ENCODE measurements around the gene KATNAL2.
A peak's percentile ranks its signal among the peaks of the same experiment; 100 is the strongest.

Gene KATNAL2

DNA sequence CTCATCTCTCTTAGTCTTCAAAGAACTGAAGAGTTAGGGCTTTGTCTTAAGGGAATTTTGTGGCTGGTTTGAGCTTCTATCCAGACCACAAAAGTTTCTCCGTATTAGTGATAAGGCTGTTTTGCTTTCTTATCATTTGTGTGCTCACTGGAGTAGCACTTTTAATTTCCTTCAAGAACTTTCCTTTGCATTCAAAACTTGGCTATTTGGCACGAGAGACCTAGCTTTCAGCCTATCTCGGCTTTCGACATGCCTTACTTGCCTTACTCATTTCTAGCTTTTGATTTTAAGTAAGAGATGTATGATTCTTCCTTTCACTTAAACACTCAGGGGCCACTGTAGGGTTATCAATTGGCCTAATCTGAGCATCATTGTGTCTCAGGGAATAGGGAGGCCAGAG lies 203.0 kb downstream of the KATNAL2 start:
- no peak for DNase-seq

DNA sequence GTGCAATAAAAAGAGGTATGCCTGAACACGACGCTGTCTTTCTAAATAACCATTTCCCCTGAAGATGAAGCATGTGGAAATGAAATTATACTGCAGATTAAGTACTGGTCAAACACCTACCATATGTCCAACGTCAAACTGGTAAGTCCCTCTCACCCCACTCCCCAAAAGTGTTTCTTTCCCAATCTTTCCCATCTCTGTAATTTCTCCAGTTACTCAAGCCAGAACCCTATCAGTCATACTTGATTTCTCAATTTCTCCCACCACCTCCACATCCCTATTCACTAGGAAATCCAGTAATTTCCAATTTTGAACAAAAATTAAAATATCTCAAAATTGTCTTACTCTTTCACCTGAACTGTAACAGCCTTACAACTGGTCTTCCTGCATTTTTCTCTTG lies 203.7 kb downstream of the KATNAL2 start:
- no peak for DNase-seq

DNA sequence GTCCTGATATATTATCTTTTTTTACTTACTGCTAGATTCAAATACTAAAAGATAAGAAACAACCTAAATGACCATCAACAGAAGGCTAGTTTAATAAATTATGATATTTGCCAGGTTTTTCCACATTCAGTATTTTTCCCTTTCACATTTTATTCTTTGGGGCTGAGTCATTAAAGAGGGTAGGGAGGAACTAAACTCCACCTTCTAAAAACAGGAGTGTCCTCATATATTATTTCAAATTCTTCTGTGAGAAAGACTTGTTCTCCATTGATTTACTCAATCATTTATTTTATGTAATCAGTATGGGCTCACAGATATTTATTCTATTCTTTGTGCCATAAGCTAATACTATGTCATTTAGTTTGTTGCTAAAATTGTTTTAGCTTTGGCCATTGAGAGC lies 223.9 kb downstream of the KATNAL2 start:
- no peak for DNase-seq

GRCh38 chr18:47143153-47143552 lies 225.8 kb downstream of the KATNAL2 start:
- no peak for DNase-seq

- no peak for DNase-seq
These were observed 226.6 kb downstream of the KATNAL2 start for GRCh38 chr18:47143899-47144485.

DNA sequence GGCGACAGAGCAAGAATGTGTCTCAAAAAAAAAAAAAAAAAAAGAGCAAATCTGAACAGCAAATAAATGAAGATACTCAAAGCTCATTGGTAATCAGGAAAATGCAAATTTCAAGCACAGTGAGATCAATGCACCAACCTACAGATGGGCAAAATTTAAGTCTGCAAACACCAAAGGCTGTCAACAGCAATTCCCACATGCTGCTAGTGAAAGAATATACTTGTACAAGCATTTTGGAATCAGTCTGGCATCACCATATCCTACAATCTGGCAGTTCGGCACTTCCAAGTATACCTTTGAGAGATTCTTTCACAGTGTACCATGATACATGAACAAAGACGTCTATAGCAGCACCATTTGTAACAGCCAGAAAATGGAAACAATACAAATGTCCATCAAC lies 228.8 kb downstream of the KATNAL2 start:
- no peak for DNase-seq

DNA sequence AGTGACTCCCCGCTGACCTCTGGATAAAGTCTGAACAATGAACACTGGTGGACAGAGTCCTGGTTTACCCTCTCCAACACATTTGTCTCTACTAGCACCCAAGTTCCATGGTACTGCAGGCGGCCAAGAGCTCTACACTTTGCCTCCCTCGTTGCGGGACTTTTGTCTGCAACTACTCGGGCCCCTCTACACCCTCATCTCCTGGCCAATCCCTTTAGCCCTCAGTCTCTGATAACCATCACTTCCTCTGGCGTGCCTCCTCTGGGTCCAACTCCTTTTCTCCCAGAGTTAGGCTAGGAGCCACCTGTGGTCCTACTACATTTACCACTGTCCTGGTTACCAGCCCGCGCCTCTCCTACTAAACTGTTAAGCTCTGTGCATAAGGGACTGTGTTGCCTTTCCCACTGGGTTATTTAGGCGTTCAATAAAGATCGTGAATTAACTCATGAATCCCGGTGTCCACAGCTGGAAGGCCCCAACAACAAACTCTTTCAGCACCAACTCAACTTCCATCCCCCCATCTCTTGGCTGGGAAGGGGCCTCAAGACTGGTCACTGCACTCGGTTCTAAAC lies 232.1 kb downstream of the KATNAL2 start:
- no peak for DNase-seq

- DNase-seq = peak; percentile 56
These were observed 232.8 kb downstream of the KATNAL2 start, which contains the start of gene HDHD2 for GRCh38 chr18:47150029-47150823. TSS of gene HDHD2 (minus strand) at chr18:47150500. CDS start at chr18:47136439, 14,061 bp downstream.

DNA sequence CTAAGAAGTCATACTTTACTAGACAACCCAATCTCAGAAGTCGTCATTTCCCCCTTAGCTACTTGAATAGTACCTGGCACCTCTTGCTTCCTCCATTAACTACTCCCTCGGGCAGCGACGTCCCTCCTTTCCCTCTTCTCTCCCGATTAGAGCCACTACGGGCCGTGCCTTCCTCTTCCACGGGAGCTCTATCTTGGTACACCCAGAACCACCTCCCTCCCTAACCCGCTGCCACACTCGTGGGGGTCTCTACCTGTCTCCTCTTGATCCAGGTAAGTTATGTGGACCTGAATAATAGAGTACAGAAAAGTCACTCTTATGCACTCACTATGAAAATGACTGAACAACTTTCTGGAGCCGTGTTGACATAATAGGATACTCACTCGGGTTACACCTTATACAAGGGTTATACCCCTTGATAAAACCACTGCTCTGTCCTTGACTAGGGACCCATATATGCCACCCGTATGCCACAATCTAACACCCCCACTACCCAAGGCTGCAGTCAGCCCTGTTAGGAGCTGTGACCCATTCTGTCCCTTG lies 233.5 kb downstream of the KATNAL2 start:
- no peak for DNase-seq

GRCh38 chr18:47151439-47151838 lies 234.0 kb downstream of the KATNAL2 start:
- DNase-seq = no peak
